CD14-positive monocyte (primary cell): Measurements from ENCODE around the gene CSNK1G1. TPM values are rescaled to one million over a fixed set of nuclear protein-coding genes. Genes with fewer than 3 reads are reported as not detected.

Source experiments
- DNase-seq, 3 donors: peaks; one replicate each; pipeline ENCODE4 v3.0.0-alpha.2; 2011 to 2022
- H2AFZ ChIP-seq: 2 replicates; pipeline ENCODE4 v1.6.0; 2012; ENCODE audit warnings: mild to moderate bottlenecking, low read depth, low read length, inconsistent platforms; ENCODE audit not compliant: insufficient read depth, poor library complexity, severe bottlenecking
- H3K27ac ChIP-seq, 2 donors: 1 replicate in 1 of 2; 2 replicates in 1 of 2; pipeline ENCODE4 v1.5.1; 2012 to 2013; ENCODE audit warnings: low read length in 2 of 2, control low read depth in 1 of 2, inconsistent platforms in 1 of 2, low read depth in 1 of 2, mild to moderate bottlenecking in 1 of 2
- H3K27me3 ChIP-seq, 2 donors: one replicate each; pipeline versions ENCODE4 v1.6.0 to v1.6.1; 2011 to 2013; ENCODE audit warnings: low read length in 2 of 2; ENCODE audit not compliant: control insufficient read depth in 2 of 2, insufficient read depth in 2 of 2
- H3K36me3 ChIP-seq, 2 donors: replicated peaks in 1 of 2; 1 replicate in 1 of 2; 2 replicates in 1 of 2; pipeline versions ENCODE4 v1.5.1 to v1.6.1; 2012 to 2013; ENCODE audit warnings: low read length in 2 of 2, control low read depth in 1 of 2, inconsistent platforms in 1 of 2, mild to moderate bottlenecking in 1 of 2; ENCODE audit not compliant: insufficient read depth in 2 of 2, control insufficient read depth in 1 of 2
- H3K4me1 ChIP-seq, 2 donors: 1 replicate in 1 of 2; 2 replicates in 1 of 2; pipeline versions ENCODE4 v1.5.1 to v1.6.1; 2012 to 2013; ENCODE audit warnings: low read length in 2 of 2, control low read depth in 1 of 2, inconsistent platforms in 1 of 2, mild to moderate bottlenecking in 1 of 2, moderate library complexity in 1 of 2; ENCODE audit not compliant: insufficient read depth in 2 of 2, control insufficient read depth in 1 of 2
- H3K4me2 ChIP-seq: replicated peaks from 2 replicates; pipeline ENCODE3; 2012; ENCODE audit warnings: low read length, moderate library complexity, mild to moderate bottlenecking; ENCODE audit not compliant: poor library complexity, severe bottlenecking; ENCODE audit errors: extremely low read depth
- H3K4me3 ChIP-seq, 3 experiments: fragments of 200-600 bp in 1 of 3; sonication (generic) in 1 of 3; replicated peaks in 1 of 3; 1 replicate in 2 of 3; 2 replicates in 1 of 3; pipeline ENCODE4 v1.5.1; 2011 to 2013; ENCODE audit warnings: low read length in 3 of 3, mild to moderate bottlenecking in 3 of 3, control low read depth in 2 of 3, low read depth in 2 of 3, inconsistent platforms in 1 of 3, moderate library complexity in 1 of 3
- H3K79me2 ChIP-seq: 2 replicates; pipeline ENCODE4 v1.6.0; 2012; ENCODE audit warnings: mild to moderate bottlenecking, control low read depth, inconsistent platforms, low read length, moderate library complexity; ENCODE audit not compliant: insufficient read depth
- H3K9ac ChIP-seq: 2 replicates; pipeline ENCODE4 v1.6.0; 2017; ENCODE audit warnings: low read length, mild to moderate bottlenecking; ENCODE audit not compliant: insufficient read depth, poor library complexity, severe bottlenecking
- H3K9me3 ChIP-seq, 2 donors: replicated peaks in 1 of 2; 1 replicate in 1 of 2; 2 replicates in 1 of 2; pipeline versions ENCODE4 v1.5.1 to v1.6.1; 2012 to 2013; ENCODE audit warnings: low read length in 2 of 2, control low read depth in 1 of 2; ENCODE audit not compliant: control insufficient read depth in 1 of 2, insufficient read depth in 1 of 2
- H4K20me1 ChIP-seq: 2 replicates; pipeline ENCODE4 v1.6.0; 2012; ENCODE audit warnings: mild to moderate bottlenecking, low read length, control low read depth, moderate library complexity; ENCODE audit not compliant: insufficient read depth
- H3K27ac Mint-ChIP-seq, 7 donors: one replicate each; pipeline ENCODE4 v1.8.0; 2020; ENCODE audit warnings: mild to moderate bottlenecking in 7 of 7, mixed read lengths in 7 of 7, moderate library complexity in 6 of 7, inconsistent platforms in 2 of 7
- H3K27me3 Mint-ChIP-seq, 3 donors: one replicate each; pipeline ENCODE4 v1.8.0; 2021 to 2022; ENCODE audit warnings: low read depth in 3 of 3, mild to moderate bottlenecking in 3 of 3, mixed read lengths in 3 of 3, moderate library complexity in 3 of 3, inconsistent platforms in 1 of 3
- H3K36me3 Mint-ChIP-seq, 2 donors: one replicate each; pipeline ENCODE4 v1.8.0; 2020; ENCODE audit warnings: mixed read lengths in 2 of 2, inconsistent platforms in 1 of 2, mild to moderate bottlenecking in 1 of 2
- H3K4me1 Mint-ChIP-seq: one replicate; pipeline ENCODE4 v1.8.0; 2020; ENCODE audit warnings: mild to moderate bottlenecking, mixed read lengths
- H3K4me3 Mint-ChIP-seq, 2 donors: one replicate each; pipeline ENCODE4 v1.8.0; 2020; ENCODE audit warnings: mild to moderate bottlenecking in 2 of 2, mixed read lengths in 2 of 2, moderate library complexity in 1 of 2
- H3K9me3 Mint-ChIP-seq, 7 donors: one replicate each; pipeline ENCODE4 v1.8.0; 2020 to 2022; ENCODE audit warnings: mixed read lengths in 7 of 7, mild to moderate bottlenecking in 6 of 7, moderate library complexity in 6 of 7, inconsistent platforms in 2 of 7
- CTCF ChIP-seq: fragments of 200-600 bp; IDR thresholded peaks from one replicate; pipeline ENCODE4 v1.8.0; 2022; ENCODE audit warnings: antibody characterized with exemption, mild to moderate bottlenecking
- WGBS: methylation state at CpG from one replicate; pipeline ENCODE4 v1.1.5; 2013; ENCODE audit warnings: missing lambda C conversion rate; ENCODE audit not compliant: insufficient coverage; 5-methylcytosine and 5-hydroxymethylcytosine counted together
- intact Hi-C, 2 donors: fragments of 100-400 bp; cut with micrococcal nuclease; formaldehyde crosslinking; loops; one replicate each; pipeline versions ENCODE4 v1.15.0 to v1.15.1; 2023
- polyA plus RNA-seq, 3 donors: library from polyadenylated mRNA; depleted of rRNA in 1 of 3; unstranded in 2 of 3; stranded (reverse) in 1 of 3; fragments of 300-500 nt in 2 of 3; fragments of >200 nt in 1 of 3; fragmentation: Illumina TruSeq in 2 of 3; gene quantifications; 1 replicate in 2 of 3; 2 replicates in 1 of 3; pipeline ENCODE4 v1.2.3, GENCODE V29; 2012 to 2021

Gene CSNK1G1
- polyA plus RNA-seq, 3 donors: 4.3 to 8.6 (median 7.7) TPM

- peak overlapping the region in 1 of 2 donors; percentile 78 for H3K27ac ChIP-seq
- H3K9me3 Mint-ChIP-seq: peaks cover 0 to 4% (median 0%) of the 10 kb centered on the region in 7 donors
- no peaks in the 10 kb centered on the region for H3K27me3 ChIP-seq
- peaks cover 41% of the 10 kb centered on the region for H3K79me2 ChIP-seq
- H2AFZ ChIP-seq: peak overlapping the region; percentile 90
- peaks cover 13% of the 10 kb centered on the region for H3K4me1 Mint-ChIP-seq
- H3K36me3 ChIP-seq: no peaks in the 10 kb centered on the region
- H3K4me1 ChIP-seq: peaks cover 9 to 13% of the 10 kb centered on the region in 2 donors
- peak overlapping the region; percentile 81 for H3K9ac ChIP-seq
- peaks cover 8% of the 10 kb centered on the region for H4K20me1 ChIP-seq
- peak; percentile 32 for TF ChIP-seq CTCF
- H3K4me2 ChIP-seq: peak overlapping the region; percentile 94
- no peaks in the 10 kb centered on the region for H3K36me3 Mint-ChIP-seq
- H3K4me3 ChIP-seq: peak overlapping the region; percentile 93 to 98 (median 95)
- H3K27ac Mint-ChIP-seq: peak overlapping the region in 6 of 7 donors; percentile 79 to 93 (median 88)
- no peak for DNase-seq
- intact Hi-C loops: loop anchor here in 1 of 2 donors (10.0 kb wide), 2 partner anchors 152 to 192 kb away; partner anchors contain the start of gene PPIB
- no peaks in the 10 kb centered on the region for H3K27me3 Mint-ChIP-seq
- WGBS: no CpG with 5 or more reads among the region's 5 CpGs
- H3K4me3 Mint-ChIP-seq: peak overlapping the region; percentile 96 to 97
- no peaks in the 10 kb centered on the region for H3K9me3 ChIP-seq
These were observed 702 bp upstream of the CSNK1G1 start for GRCh38 chr15:64356710-64357040.

GRCh38 chr15:64355348-64355943, 527 bp downstream of the CSNK1G1 start:
- peak in 2 of 3 donors; percentile 9 to 19 for DNase-seq

More at GRCh38 chr15:64355348-64355943, 527 bp downstream of the CSNK1G1 start:
- Mint-ChIP-seq H3K36me3 (peaks cover 0 to 3% of the 10 kb centered on the region in 2 donors), H3K27ac (peak overlapping the region; percentile 79 to 93 (median 90)), H3K27me3 (no peaks in the 10 kb centered on the region), H3K4me1 (peaks cover 13% of the 10 kb centered on the region), H3K4me3 (peak overlapping the region; percentile 96 to 97), H3K9me3 (peaks cover 0 to 4% (median 0%) of the 10 kb centered on the region in 7 donors)
- intact Hi-C loops: loop anchor here in 1 of 2 donors (10.0 kb wide), 2 partner anchors 151 to 191 kb away; partner anchors contain the start of gene PPIB
- Histone ChIP-seq H3K9me3 (no peaks in the 10 kb centered on the region), H3K27me3 (no peaks in the 10 kb centered on the region), H3K36me3 (peaks cover 0 to under 1% of the 10 kb centered on the region in 2 donors), H3K4me3 (peak overlapping the region; percentile 93 to 98 (median 95)), H4K20me1 (peaks cover 20% of the 10 kb centered on the region), H3K27ac (peak overlapping the region; percentile 34 to 78), H3K9ac (peak overlapping the region; percentile 81), H2AFZ (peak overlapping the region; percentile 90), H3K4me2 (peak overlapping the region; percentile 94), H3K4me1 (peaks cover 9 to 13% of the 10 kb centered on the region in 2 donors), H3K79me2 (peaks cover 54% of the 10 kb centered on the region)
- no peak for TF ChIP-seq CTCF
- WGBS: 0% methylated on average over 17 of the region's 30 CpGs
